HepG2 (cell line): ENCODE data around the gene GPER1. TPM values are rescaled to one million over a fixed set of nuclear protein-coding genes. Genes with fewer than 3 reads are reported as not detected.

ENCODE experiments used
- ATAC-seq: fragments of 200-7000 bp; cut with Tn5 transposase; 3 replicates; pipeline ENCODE4 v1.9.1; 2020; ENCODE audit warnings: mild to moderate bottlenecking, moderate library complexity
- BruUV-seq: library from RNA; stranded (reverse); fragments of 400-500 nt; replicated peaks from 2 replicates; lab custom pipeline; 2021; lab: Mats Ljungman, UMichigan
- CTCF ChIA-PET: fragments of 300-600 bp; formaldehyde crosslinking; extraction: SDS; loops from one replicate; lab custom pipeline; 2021; ENCODE audit warnings: low total read pairs, inconsistent platforms, low intra/inter-chr PET ratio; lab: Yijun Ruan, JAX
- POLR2A ChIA-PET: fragments of 350-600 bp; sonication (Branson Sonifier 250); formaldehyde crosslinking; loops from one replicate; lab custom pipeline; 2020; ENCODE audit warnings: antibody characterized with exemption, inconsistent platforms; lab: Yijun Ruan, JAX
- DNase-seq: peaks from one replicate; pipeline ENCODE4 v3.0.0-alpha.2; 2015; ENCODE audit warnings: low spot score
- FAIRE-seq: peaks from 3 replicates; lab custom pipeline; 2011; peaks lifted over from hg19 to GRCh38; lab: Jason Lieb, UNC
- H2AFZ ChIP-seq: one replicate; pipeline ENCODE4 v1.6.1; 2011; ENCODE audit warnings: low read length, inconsistent platforms
- H3K27ac ChIP-seq: fragments of 300-600 bp; 3 replicates; pipeline ENCODE4 v1.8.0; 2011; ENCODE audit warnings: mixed run types, mild to moderate bottlenecking, mixed read lengths, low read length, inconsistent platforms; ENCODE audit not compliant: insufficient read depth; ENCODE audit errors: extremely low read length
- H3K27me3 ChIP-seq, 2 experiments: fragments of 200-600 bp in 1 of 2; 2 replicates in 1 of 2; 3 replicates in 1 of 2; pipeline versions ENCODE4 v1.6.0 to v1.8.0; 2011; ENCODE audit warnings: low read length in 2 of 2, mild to moderate bottlenecking in 2 of 2, moderate library complexity in 2 of 2, inconsistent platforms in 1 of 2; ENCODE audit not compliant: insufficient read depth in 2 of 2, control insufficient read depth in 1 of 2
- H3K36me3 ChIP-seq, 2 experiments: fragments of 200-600 bp in 1 of 2; replicated peaks in 1 of 2; 2 replicates in 1 of 2; 3 replicates in 1 of 2; pipeline versions ENCODE4 v1.5.1 to v1.8.0; 2011; ENCODE audit warnings: low read length in 2 of 2, inconsistent platforms in 1 of 2; ENCODE audit not compliant: insufficient read depth in 2 of 2, control insufficient read depth in 1 of 2
- H3K4me1 ChIP-seq: 2 replicates; pipeline ENCODE4 v1.5.1; 2012; ENCODE audit warnings: low read length, inconsistent platforms; ENCODE audit not compliant: insufficient read depth
- H3K4me2 ChIP-seq: 2 replicates; pipeline ENCODE4 v1.6.0; 2011; ENCODE audit warnings: low read depth, low read length, inconsistent platforms
- H3K4me3 ChIP-seq, 3 experiments: fragments of 200-600 bp in 1 of 3; sonication (generic), shearing (Covaris generic) in 1 of 3; replicated peaks in 1 of 3; 2 replicates each; pipeline ENCODE4 v1.5.1; 2011 to 2016; ENCODE audit warnings: low read length in 3 of 3, inconsistent platforms in 2 of 3, low read depth in 2 of 3, mild to moderate bottlenecking in 2 of 3, control low read depth in 1 of 3, mixed read lengths in 1 of 3; ENCODE audit not compliant: insufficient read depth in 1 of 3
- H3K79me2 ChIP-seq: one replicate; pipeline ENCODE4 v1.6.1; 2011; ENCODE audit warnings: low read length, inconsistent platforms; ENCODE audit not compliant: insufficient read depth
- H3K9ac ChIP-seq: 2 replicates; pipeline ENCODE4 v1.6.0; 2011; ENCODE audit warnings: mild to moderate bottlenecking, low read depth, low read length, inconsistent platforms; ENCODE audit not compliant: insufficient read depth
- H3K9me3 ChIP-seq: 2 replicates; pipeline ENCODE4 v1.5.1; 2012; ENCODE audit warnings: mild to moderate bottlenecking, low read length
- H4K20me1 ChIP-seq: 2 replicates; pipeline ENCODE4 v1.6.0; 2011; ENCODE audit warnings: inconsistent platforms, mild to moderate bottlenecking, low read length, moderate library complexity; ENCODE audit not compliant: insufficient read depth
- KDM2A ChIP-seq: sonication (generic); formaldehyde crosslinking; IDR thresholded peaks from 2 replicates; pipeline ENCODE4 v1.4.0; 2020; ENCODE audit warnings: low read depth, missing genetic modification reagents, borderline replicate concordance
- NFYB ChIP-seq: sonication (generic); formaldehyde crosslinking; IDR thresholded peaks from 2 replicates; pipeline ENCODE4 v1.4.0; 2020; ENCODE audit warnings: missing genetic modification reagents
- ZNF331 ChIP-seq: sonication (generic); formaldehyde crosslinking; IDR thresholded peaks from 2 replicates; pipeline ENCODE4 v1.4.0; 2020; ENCODE audit warnings: missing genetic modification reagents
- ZNF564 ChIP-seq: sonication (generic); formaldehyde crosslinking; IDR thresholded peaks from 2 replicates; pipeline ENCODE4 v1.8.1; 2023; ENCODE audit warnings: mild to moderate bottlenecking, missing genetic modification reagents
- WGBS: methylation state at CpG from one replicate; pipeline ENCODE4 v1.1.6; 2017; ENCODE audit warnings: low lambda C conversion rate; 5-methylcytosine and 5-hydroxymethylcytosine counted together
- in situ Hi-C: cut with HindIII; loops from 2 replicates; pipeline ENCODE4 v1.10.0; 2017; ENCODE audit warnings: low pct_unique_long_range_greater_than_20kb; ENCODE audit not compliant: extremely low pct_ligation_motif_present
- intact Hi-C: fragments of 100-400 bp; cut with micrococcal nuclease; formaldehyde crosslinking; loops from one replicate; pipeline ENCODE4 v1.10.0; 2022; ENCODE audit not compliant: unreplicated experiment
- polyA plus RNA-seq, 8 experiments: library from polyadenylated mRNA; depleted of rRNA in 3 of 8; stranded (reverse) in 7 of 8; unstranded in 1 of 8; fragments of >200 nt; fragmentation: Illumina TruSeq in 4 of 8; extraction: Trizol in 4 of 8; gene quantifications; 2 replicates each; pipeline versions ENCODE4 v1.2.1 to v1.2.3, GENCODE V29; 2011 to 2016; ENCODE audit warnings: low read depth in 4 of 8, missing spikeins in 1 of 8, mixed read lengths in 1 of 8; ENCODE audit not compliant: insufficient read depth in 1 of 8
- total RNA-seq, 5 experiments: library from RNA; depleted of rRNA; stranded (reverse); fragments of >200 nt; fragmentation: Illumina TruSeq; extraction: Trizol; gene quantifications; 2 replicates each; pipeline ENCODE4 v1.2.3, GENCODE V29; 2016; ENCODE audit warnings: low read depth in 1 of 5
- TF ChIP-seq, protein P1 (sequence below): IDR thresholded peaks from 2 replicates; pipeline ENCODE4 v1.6.1; 2012; ENCODE audit warnings: low read length, improper control_type of control experiment
- TF ChIP-seq, protein P2 (sequence below): sonication (generic); formaldehyde crosslinking; conservative IDR thresholded peaks from 2 replicates; pipeline ENCODE4 v1.4.0; 2020; ENCODE audit warnings: missing genetic modification reagents

Gene GPER1
- total and polyA plus RNA-seq, 2 of the 13 experiments (the other 11 are each of a cell fraction or from before 2014, with no cell fraction given): 12.7 to 19.7 TPM

DNA sequence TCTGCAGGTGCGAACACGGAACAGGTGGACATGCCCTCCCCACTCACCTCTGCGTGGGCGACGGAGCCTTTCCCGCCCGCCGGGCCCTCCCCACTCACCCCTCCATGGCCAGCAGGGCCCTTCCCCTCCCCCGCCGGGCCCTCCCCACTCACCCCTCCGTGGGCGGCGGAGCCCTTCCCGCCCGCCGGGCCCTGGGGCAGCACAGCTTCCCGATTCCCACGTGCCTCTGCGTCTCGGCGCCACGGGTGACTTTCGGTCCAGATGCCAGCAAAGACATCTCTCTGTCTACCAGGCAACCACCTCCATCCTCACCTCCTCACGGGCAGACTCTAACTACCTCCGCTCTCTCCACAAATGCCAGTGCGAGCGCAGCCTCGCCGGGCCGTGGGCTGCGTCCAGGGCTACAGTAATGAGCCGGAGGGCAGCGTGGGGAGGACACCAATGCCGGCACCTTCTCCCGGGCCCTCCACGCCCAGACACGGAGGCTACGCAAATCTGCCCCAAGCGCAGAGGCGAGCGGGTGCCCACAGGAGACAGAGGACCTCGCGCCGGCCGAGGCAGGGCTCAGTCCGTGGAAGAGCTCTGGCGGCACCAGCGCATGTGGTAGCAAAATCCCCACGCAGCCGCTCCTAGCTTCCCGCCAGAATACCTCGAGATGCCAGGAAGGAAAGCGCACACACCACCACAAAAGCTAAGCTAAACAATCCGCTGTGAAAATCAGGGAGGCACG, 21.8 kb downstream of the GPER1 start:
- ATAC-seq (no peak), DNase-seq (no peak), FAIRE-seq (no peak)
- no peaks in the 10 kb centered on the region for H3K4me1 ChIP-seq
- no peak overlapping the region for H3K4me3 ChIP-seq
- no peaks in the 10 kb centered on the region for H4K20me1 ChIP-seq
- H3K27ac ChIP-seq: no peak overlapping the region
- no peak overlapping the region for H2AFZ ChIP-seq
- H3K79me2 ChIP-seq: peaks cover 2% of the 10 kb centered on the region
- intact Hi-C loops (no loop called here), in situ Hi-C loops (no loop called here)
- H3K4me2 ChIP-seq: no peak overlapping the region
- H3K27me3 ChIP-seq: no peaks in the 10 kb centered on the region
- no peak overlapping the region for H3K9ac ChIP-seq
- no peaks in the 10 kb centered on the region for H3K9me3 ChIP-seq
- CTCF ChIA-PET: no interaction called here
- H3K36me3 ChIP-seq: peaks cover 9 to 11% of the 10 kb centered on the region in 2 experiments; a peak in 2 of 5 replicates
- WGBS: 96% methylated on average over 45 of the region's 55 CpGs
- TF ChIP-seq KDM2A (CRISPR knock-in tag) (no peak), ZNF331 (CRISPR knock-in tag) (no peak), ZNF564 (CRISPR knock-in tag) (no peak), NFYB (CRISPR knock-in tag) (no peak)
- TF ChIP-seq, protein P1, sequence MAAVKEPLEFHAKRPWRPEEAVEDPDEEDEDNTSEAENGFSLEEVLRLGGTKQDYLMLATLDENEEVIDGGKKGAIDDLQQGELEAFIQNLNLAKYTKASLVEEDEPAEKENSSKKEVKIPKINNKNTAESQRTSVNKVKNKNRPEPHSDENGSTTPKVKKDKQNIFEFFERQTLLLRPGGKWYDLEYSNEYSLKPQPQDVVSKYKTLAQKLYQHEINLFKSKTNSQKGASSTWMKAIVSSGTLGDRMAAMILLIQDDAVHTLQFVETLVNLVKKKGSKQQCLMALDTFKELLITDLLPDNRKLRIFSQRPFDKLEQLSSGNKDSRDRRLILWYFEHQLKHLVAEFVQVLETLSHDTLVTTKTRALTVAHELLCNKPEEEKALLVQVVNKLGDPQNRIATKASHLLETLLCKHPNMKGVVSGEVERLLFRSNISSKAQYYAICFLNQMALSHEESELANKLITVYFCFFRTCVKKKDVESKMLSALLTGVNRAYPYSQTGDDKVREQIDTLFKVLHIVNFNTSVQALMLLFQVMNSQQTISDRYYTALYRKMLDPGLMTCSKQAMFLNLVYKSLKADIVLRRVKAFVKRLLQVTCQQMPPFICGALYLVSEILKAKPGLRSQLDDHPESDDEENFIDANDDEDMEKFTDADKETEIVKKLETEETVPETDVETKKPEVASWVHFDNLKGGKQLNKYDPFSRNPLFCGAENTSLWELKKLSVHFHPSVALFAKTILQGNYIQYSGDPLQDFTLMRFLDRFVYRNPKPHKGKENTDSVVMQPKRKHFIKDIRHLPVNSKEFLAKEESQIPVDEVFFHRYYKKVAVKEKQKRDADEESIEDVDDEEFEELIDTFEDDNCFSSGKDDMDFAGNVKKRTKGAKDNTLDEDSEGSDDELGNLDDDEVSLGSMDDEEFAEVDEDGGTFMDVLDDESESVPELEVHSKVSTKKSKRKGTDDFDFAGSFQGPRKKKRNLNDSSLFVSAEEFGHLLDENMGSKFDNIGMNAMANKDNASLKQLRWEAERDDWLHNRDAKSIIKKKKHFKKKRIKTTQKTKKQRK: no peak
- TF ChIP-seq, protein P2, sequence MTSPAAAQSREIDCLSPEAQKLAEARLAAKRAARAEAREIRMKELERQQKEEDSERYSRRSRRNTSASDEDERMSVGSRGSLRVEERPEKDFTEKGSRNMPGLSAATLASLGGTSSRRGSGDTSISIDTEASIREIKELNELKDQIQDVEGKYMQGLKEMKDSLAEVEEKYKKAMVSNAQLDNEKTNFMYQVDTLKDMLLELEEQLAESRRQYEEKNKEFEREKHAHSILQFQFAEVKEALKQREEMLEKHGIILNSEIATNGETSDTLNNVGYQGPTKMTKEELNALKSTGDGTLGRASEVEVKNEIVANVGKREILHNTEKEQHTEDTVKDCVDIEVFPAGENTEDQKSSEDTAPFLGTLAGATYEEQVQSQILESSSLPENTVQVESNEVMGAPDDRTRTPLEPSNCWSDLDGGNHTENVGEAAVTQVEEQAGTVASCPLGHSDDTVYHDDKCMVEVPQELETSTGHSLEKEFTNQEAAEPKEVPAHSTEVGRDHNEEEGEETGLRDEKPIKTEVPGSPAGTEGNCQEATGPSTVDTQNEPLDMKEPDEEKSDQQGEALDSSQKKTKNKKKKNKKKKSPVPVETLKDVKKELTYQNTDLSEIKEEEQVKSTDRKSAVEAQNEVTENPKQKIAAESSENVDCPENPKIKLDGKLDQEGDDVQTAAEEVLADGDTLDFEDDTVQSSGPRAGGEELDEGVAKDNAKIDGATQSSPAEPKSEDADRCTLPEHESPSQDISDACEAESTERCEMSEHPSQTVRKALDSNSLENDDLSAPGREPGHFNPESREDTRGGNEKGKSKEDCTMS (CRISPR knock-in tag): no peak
- BruUV-seq: no TSS peak
- POLR2A ChIA-PET: no interaction called here
